CD4-positive, alpha-beta T cell treated with Interferon alpha-2 for 1 hour (primary cell): ENCODE measurements around the gene FAM83F.
A peak's percentile ranks its signal among the peaks of the same experiment; 100 is the strongest.
"Not testable (repeated sequence)": the region's sequence is repeated elsewhere in the genome, so short reads cannot be mapped to it uniquely, and the experiment has no call there.

Experiments used
- DNase-seq, 2 donors: peaks; one replicate each; pipeline ENCODE4 v3.0.0-alpha.2; 2020 to 2022

Gene FAM83F

DNA sequence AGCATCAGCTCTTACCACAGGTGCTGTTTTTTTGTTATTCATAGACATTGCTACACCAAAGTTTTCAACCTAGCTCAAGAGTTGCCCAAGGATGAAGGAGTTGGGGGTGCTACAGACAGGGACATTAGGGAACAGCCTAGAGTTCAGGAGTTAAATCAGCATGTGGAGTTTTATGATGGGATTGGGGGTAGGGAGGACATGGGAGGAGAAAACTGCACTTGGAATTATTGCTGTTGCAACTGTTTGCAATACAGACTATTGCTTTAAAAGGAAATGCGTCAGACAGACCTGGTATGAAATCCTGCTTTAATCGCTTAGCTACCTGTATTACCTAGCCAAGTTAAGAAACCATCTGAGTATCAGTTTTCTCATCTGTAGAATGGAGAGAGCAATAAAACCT lies 28.3 kb upstream of the FAM83F start:
- no peak for DNase-seq

DNA sequence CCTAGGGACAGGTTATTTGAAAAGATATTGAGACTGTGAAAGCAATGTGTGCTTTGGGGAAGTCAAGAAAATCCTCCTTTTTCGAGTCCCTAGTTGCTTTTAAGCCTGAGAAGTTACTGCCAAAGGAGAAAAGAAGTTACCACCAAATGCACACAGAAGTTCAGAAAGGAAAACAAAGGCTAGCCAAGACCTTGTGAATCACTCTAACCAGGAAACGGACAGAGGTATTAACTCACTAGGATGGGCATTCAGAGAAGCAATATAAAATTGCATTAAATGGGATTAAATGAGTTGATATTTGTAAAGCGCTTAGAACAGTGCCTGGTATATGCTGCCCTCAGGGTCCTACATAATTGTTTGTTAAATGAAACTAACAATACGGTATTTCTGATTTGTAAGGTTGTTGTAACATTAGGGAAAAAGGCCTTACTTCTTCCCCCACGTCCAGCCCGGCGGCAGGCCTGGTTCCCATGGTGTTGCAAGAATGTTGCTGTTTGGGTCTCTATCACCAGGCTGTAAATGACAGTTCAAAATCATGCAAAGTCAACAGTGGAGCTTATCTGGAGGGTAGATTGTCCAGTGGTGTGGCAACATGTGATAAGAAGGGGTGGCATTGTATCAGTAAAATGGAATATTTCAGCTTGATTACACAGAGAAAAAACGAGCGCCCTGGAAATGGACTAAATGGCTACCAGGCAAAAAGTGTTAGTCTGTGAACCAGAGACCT lies 27.5 kb upstream of the FAM83F start:
- no peak for DNase-seq

DNA sequence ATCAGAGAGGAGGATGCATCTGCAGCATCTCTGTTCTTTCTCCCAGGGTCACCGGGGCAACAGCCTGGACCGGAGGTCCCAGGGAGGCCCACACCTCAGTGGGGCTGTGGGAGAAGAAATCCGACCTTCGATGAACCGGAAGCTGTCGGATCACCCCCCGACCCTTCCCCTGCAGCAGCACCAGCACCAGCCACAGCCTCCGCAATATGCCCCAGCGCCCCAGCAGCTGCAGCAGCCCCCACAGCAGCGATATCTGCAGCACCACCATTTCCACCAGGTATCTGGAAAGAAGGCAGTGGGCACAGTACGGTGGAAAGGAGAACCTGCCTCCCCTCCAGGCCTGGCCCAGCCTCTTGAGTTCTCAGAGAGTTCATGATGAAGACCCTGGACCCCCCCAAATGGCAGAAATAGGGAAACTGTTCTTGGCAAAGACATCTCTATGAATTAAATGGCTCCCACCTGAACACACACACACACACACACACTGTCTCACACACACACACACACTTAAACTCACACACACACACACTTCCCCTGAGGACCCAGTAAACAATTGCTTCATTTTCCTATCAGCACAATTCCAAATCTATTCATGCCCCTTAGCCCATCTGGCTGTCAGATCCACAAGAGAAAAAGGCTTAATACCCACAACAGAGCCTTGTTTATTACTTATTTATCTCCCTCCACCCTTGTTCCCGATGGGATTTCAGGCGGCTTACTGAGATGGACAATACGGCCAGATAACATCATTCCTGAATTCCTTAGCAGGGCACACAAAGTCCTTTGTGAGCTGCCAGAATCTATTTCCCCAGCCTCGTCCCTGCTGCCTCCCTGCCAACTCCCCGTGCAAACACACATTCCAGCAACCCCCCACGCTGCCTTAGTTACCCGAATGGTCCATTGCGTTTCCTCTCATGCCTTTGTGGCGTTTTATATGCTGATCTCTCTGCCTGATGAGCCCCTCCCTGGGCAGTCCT lies 26.5 kb upstream of the FAM83F start:
- DNase-seq: no peak

DNA sequence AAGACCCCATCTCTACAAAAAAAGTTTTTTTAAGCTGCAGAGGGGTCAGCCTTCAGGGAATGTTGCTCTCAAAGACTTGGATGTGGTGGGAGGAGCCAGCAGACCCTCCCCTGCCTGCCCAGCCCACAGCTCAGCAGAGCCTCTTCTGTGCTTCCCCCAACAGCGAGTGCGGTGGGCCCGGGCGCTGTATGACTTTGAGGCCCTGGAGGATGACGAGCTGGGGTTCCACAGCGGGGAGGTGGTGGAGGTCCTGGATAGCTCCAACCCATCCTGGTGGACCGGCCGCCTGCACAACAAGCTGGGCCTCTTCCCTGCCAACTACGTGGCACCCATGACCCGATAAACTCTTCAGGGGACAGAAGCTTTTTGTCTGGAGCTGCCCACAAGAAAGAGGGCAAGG lies 24.0 kb upstream of the FAM83F start:
- DNase-seq: no peak

DNA sequence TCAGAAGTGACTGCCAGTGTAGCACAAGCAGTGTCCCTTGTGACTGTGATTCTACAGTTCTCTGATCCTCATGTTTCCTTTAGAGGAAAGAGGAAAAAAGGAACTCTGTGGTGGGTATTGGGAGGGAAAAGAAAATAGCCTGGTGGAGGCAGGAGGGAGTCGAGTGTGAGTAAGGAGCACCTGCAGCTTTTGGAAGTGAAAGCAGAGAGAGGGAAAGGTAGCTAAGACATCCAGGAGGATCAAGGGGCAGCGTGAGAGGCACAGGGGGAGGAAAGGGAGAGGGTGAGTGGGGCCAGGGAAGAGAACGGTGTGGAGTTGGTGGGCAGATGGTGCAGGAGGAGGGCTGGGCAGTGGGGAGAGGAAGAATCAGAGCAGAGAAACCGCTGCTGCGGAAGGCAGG lies 22.1 kb upstream of the FAM83F start:
- no peak for DNase-seq

DNA sequence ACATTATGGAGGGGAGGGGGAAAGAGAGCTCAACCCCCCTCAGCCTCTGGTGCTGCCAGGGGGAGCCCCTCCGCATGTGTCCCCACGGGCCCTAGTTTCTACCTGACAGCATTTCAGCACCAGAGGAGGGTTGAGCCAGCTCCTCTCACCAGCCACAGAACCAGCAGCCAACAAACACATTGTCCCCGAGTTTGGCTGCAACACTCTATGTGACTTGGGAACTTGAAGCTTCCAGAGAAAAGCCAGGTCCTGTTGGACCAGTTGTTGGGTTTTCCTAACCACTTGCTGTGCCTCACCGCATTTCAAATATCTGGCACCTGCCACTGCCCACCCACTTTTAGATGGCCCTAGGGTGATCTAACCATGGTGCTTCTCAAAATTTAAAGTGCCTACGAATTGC lies 21.1 kb upstream of the FAM83F start:
- no peak for DNase-seq

DNA sequence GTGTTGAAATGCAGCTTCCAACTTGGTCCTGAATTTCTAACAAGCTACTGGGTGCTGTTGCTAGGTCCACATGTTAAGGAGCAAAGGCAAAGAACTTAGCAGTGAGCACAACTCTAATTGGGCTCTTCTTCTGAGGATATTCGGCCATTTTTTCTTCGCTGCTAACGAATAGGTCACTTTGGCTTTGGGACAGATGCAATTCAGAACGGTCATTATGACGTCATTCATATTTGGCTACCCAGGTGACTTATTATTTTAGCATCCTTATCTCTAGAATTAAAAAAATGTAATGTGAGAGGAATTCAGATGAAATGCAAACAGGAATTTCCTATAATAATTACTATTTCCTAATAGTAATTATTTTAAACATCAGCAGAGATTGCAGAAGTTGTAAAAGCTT lies 20.7 kb upstream of the FAM83F start:
- no peak for DNase-seq

DNA sequence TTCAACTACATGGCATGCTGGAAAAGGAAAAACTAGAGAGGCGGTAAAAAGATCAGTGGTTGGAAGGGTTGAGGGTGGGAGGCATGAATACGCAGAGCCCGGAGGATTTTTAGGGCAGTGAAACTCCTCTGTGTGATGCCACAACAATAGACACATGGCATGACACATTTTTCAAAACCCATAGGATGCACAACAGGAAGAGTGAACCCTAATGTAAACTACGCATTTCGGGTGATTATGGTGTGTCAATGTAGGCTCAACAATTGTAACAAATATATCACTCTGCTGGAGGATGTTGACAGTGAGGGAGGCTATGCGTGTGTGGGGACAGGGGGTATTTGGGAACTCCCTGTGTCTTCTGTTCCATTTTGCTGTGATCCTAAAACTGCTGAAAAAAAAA lies 15.7 kb upstream of the FAM83F start:
- DNase-seq: no peak

DNA sequence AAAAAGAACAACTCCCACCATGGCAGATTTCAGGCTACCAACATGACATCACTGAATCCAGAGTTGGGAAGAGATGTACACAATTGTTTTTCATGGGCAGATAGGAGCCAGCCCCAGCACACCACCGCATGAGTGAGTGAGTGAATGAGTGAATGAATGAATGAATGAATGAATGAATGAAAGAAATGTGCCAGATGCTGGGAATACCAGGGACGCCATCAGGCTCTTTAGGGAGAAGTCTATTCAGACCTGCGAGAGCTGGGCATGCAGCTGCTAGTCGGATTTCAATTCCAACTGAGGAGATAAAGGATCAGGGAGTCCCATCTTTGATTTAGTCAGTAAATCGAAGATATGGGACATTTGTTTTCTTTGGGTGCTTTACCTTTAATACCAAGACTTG lies 15.3 kb upstream of the FAM83F start:
- no peak for DNase-seq

DNA sequence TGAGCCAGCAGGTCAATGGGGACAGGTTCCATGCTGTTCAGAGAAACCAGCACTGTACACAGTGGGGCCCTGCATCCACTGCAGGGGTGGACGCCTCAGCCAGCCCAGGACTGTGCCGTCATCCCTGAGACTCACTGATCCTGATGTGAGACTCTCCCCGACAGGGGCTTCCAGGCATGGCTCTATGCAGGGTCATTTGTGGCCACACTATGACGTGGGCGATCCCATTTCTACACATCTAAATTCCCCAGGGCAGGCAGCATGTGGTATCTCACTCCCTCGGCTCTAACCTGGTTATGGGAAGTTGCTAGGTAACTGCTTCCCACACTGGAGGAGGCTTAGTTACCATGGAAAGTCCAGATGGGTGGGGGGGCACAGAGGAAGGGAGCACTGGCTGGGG lies 14.2 kb upstream of the FAM83F start:
- DNase-seq: no peak

DNA sequence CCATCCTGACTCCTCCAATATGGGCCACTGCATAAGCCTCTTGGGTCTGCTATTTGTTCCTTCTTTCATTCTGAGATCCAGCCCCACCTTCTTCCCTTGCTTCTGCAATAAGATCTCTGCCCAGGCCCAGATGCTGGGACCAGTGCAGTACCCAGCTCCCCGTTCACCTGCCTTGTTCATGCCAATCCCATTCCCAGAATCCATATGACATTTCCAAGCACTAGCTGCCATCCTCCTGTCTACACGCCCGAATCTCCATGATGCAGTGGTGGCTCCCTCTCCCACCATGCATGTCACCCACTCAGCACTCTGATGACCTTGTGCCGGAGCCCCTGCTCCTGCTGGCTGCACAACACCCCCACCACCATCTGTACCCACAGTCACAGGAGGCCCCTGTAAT lies 11.4 kb upstream of the FAM83F start:
- no peak for DNase-seq

DNA sequence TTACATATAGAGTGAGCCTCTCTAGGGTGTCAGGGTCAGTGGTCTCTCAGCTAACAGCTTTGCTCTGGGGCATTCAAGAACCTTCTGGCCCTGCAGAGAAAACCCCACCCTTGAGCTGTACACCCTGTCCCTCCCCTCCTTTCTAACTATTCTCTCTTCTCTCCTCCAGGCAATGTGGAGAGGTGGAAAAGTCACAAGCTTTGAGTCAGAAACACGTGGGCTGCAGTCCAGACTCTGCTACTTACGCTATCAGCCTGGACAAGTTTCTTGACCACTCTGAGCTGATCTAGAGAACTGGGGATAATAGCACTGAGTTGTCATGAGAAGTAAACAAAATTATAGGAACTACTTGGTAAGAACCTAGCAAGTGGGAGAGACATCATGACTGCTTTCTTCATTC lies 10.7 kb upstream of the FAM83F start:
- no peak for DNase-seq

DNA sequence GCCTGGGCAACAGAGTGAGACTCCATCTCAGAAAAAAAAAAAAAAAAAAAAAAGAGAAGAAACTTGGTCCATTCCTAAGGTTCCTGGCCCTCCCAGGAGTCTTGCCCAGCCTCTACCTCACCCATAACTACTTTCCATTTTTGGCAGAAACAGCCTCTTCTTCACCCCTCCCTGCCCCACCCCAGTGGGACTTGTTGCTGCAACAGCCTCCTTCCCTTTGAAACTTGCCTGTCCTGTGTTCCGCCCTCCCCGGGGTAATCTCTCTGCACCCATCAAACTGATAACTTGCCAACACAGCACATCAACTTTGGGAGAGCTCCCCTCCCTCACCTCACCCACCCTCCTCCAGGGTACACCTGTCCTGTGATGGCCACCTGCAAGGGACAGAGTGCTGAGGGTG lies 10.0 kb upstream of the FAM83F start:
- no peak for DNase-seq

DNA sequence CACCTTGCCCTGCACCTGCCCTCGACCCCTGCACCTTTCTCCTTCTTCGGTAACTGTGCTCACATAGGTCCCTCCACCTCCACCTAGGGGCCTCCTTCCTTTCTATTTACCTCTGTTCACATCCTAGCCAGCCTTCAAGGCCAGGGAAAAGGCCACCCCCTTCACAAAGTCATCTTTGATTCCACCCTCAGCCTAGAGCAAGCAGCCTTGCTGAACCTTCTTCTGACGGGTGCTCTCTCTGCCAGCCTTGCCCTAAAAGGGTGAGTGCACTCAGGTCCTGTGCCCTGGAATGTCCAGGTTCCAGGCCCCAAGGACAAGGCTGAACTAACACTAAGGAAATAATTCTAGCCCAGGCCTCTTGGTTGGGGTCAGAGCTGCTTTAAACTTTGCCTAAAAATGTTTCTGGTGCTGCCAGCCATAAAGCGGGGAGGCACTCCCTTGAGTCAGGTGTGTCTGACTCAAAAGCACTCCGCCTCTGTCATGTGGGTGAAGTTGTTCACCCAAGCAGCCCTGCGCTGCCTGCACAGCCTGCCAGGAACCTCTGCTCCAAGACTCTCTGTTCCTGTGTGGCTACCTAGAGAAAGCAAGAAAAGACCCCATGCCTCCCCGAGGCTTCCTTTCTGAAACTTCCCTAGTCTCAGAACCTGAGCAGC lies 9.2 kb upstream of the FAM83F start:
- DNase-seq: no peak

DNA sequence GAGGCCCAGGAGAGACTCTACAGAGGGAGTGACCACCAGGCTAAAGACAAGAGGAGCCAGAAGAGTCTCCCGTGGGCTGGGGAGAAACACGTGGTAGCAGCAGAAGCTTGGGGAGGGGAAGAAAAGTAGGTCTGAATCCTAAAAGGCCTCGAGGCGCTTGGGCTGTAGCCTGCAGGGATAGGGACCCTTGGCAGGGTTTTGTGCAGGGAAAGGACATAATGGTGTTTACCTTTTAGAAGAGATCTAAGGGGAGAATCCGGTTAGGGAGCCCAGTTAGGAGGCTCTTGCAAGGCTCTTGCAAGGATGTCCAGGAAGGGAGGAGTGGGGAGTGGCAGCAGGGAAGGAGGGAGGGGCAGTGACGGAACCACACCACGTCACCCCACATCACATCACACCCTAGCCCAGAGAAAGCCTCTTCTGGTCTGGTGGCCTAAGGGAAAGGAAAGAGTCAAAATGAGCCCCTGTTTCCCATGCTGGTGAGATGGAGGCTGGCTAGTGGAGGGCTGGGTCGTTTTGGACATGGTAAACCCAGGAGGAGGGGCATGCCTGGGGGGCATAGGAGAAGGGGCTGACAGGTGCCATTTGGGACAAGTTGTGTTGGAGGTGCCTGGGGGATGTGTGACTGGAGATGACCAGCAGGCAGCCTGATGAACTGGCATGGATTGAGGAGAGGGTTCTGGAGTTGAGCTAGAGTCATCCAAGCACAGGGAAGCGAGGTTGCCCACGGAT lies 6.2 kb upstream of the FAM83F start:
- no peak for DNase-seq

DNA sequence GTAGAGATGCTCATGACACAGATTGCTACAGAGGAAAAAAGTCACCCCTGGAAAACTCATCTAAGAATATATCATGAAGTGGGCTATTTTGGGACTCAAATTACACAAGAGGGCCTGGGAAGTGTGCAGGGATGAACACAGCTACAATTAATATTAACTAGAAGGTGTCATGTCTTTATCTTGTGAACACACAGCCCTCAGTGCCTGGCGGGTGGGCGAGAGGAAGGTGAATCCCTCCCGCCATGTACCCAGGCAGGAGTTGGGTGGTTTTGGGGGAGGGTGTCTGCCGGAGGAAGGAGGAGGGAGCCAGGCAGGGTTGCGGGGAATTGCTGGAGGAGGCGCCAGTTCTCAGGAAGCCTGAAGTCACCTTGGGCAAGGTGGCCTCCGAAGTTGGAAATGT lies 5.1 kb upstream of the FAM83F start:
- no peak for DNase-seq

DNA sequence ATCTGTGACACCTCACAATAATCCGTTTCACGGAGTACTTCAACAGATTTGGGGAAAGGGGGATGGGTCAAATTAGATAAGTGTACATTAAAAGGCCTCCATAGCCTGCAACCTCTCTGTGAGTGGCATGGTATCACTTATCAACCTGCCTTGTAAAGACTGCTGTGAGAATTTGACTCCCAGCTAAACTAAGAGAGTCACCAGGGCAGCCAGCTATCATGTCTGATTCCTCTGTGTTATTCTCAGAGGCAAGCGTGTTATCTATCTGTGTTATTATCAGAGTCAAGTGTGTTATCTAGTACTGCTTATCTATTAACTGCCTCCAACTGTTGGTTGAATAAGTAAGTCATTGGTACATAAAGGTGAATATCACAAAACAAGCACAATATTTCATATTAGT lies 4.1 kb upstream of the FAM83F start:
- DNase-seq: no peak

DNA sequence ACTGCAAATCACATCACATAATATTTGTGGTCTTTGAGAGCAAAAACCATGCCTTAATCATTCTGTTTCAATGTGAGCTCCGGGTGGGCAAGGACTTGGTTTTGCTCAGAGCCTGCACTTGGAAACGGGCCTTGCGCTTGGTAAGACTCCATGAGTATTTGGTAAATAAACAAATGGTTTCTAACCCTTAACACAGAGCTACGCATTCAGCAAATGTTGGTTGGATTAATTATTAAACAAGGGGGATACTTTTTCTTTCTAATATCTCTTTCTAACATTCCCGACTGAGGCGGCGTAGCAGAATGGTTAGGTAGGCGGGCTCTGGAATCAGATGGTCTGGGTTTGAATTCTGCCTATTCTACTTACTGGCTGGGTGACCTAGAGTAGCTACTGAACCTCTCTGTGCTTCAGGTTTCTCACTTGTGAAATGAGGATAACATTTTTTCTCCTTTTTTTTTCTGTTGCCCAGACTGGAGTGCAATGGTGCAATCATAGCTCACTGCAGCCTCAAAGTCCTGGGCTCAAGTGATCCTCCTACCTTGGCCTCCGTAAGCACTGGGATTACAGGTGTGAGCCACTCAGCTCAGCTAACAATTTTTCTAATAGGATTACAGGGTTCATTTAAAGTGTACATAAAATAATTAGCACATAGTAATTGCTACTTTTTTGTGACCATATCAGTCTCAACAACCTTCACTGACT lies 3.4 kb upstream of the FAM83F start:
- DNase-seq: no peak

DNA sequence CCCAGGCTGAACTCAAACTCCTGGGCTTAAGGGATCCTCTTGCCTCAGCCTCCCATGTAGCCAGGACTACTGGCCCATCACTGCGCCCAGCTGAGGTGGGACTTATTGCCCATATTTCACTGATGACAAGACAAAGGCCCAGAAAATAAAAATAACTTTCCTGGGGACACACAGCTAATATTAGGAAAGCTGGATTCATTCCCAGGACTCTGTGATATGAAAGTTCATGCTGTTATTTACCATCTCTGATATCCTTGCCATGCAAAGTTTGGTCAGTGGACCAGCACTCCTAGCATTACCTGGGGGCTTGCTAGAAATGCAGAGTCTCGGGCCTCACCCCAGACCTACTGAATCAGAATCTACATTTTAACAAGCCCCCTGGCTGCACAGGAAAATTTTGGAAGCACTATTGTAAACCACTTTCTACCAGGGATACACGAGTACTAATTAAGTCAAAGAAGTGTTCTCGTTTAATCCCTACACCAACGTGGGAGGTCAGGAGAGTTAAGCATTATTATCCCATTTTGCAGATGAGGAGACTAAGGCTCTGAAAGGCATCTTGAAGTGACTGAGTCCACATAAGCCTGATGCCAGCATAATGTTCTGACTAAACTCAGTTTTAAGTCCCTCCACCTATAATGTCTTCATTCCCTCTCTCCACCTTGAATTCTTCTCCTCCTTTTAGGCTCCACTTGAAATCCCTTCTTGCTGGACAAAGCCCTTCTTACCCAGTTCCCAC lies 2.5 kb upstream of the FAM83F start:
- DNase-seq: no peak

DNA sequence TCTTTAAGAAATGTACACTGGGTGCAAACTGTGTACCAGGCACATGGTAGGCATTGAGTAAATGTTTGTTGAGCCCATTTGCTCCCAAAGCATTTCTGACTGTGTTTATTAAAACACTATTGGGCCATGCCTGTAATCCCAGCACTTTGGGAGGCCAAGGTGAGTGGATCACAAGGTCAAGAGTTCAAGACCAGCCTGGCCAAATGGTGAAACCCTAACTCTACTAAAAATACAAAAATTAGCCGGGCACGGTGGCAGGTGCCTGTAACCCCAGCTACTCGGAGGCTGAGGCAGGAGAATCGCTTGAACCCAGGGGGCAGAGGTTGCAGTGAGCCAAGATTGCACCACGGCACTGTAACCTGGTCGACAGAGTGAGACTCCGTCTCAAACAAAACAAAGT lies 1.9 kb upstream of the FAM83F start:
- not testable (repeated sequence) for DNase-seq

DNA sequence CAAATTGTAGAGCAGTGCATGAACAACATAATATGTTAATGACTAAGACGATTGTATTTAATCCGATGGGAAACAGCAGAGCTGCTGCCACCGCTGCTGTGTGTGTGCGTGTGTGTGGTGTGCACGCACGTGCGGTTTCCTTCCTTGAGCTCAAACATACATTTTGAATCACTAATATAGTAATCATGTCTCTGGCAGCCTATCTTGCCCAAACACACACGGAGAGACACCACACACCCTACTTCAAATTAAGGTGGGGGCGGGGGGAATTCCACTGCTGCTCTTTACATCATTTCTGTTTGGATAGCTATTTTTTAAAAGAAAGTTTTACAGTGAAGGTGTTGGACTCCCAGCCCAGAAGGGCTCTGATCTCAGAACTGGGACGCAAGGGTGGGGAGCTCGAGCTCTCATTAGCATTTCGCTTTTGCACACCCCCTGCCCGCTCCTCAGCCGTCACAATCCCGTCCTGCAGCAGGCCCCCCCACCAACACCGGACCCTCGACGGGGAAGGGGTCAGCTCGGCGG lies 651 bp upstream of the FAM83F start:
- peak; percentile 30 to 37 for DNase-seq
